SIG-M5 (cell line): ENCODE measurements around the gene MCM7.

Source experiments
- DNase-seq: peaks from one replicate; lab custom pipeline; 2025; lab: John Stamatoyannopoulos, UW

Gene MCM7

GRCh38 chr7:100071018-100071723 is 30.0 kb downstream of the MCM7 start:
- DNase-seq = no peak

GRCh38 chr7:100069991-100070390 is 31.2 kb downstream of the MCM7 start:
- DNase-seq = no peak

- no peak for DNase-seq
These were observed 34.2 kb downstream of the MCM7 start for GRCh38 chr7:100066953-100067352.

- DNase-seq = no peak
These were observed 35.6 kb downstream of the MCM7 start for GRCh38 chr7:100065452-100066186.

DNA sequence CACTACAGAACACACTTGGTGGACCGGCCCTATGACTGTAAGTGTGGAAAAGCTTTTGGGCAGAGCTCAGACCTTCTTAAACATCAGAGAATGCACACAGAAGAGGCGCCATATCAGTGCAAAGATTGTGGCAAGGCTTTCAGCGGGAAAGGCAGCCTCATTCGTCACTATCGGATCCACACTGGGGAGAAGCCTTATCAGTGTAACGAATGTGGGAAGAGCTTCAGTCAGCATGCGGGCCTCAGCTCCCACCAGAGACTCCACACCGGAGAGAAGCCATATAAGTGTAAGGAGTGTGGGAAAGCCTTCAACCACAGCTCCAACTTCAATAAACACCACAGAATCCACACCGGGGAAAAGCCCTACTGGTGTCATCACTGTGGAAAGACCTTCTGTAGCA is 37.0 kb downstream of the MCM7 start:
- no peak for DNase-seq

DNA sequence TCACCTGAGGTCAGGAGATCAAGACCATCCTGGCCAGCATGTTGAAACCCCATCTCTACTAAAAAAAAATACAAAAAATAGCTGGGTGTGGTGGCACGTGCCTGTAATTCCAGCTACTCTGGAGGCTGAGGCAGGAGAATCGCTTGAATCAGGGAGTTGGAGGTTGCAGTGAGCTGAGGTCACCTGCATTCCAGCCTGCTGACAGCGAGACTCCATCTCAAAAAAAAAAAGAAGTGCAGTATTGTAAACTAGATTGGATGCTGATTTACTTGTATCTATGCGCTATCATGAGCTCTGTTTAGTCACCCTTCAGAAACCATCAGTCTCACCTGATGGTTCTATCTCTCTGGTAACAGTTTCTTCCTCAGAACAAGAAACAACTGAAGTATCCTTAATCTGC is 37.8 kb downstream of the MCM7 start:
- DNase-seq = no peak

- DNase-seq = no peak
These were observed 39.5 kb downstream of the MCM7 start for GRCh38 chr7:100061518-100062193.

DNA sequence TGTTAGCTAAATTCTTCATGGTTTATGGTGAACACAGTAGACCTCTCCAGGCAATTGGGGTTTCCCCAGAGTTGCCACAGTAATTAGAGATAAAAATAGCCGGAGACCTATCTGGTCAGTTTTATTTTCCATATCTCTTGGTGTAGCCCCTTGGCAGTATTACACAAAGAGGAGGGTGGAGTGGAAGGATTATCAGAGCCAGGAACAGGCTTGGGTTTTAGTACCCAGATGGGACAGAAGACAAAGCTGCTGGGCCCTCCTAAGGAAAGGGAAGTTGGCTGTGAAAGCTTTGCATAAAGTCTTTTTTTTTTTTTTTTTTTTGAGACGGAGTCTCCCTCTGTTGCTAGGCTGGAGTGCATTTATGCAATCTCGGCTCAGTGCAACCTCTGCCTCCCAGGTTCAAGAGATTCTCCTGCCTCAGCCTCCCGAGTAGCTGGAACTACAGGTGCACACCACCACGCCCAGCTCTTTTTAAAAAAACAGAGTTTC is 41.9 kb downstream of the MCM7 start:
- DNase-seq = no peak

- no peak for DNase-seq
These were observed 44.2 kb downstream of the MCM7 start for GRCh38 chr7:100057006-100057405.

DNA sequence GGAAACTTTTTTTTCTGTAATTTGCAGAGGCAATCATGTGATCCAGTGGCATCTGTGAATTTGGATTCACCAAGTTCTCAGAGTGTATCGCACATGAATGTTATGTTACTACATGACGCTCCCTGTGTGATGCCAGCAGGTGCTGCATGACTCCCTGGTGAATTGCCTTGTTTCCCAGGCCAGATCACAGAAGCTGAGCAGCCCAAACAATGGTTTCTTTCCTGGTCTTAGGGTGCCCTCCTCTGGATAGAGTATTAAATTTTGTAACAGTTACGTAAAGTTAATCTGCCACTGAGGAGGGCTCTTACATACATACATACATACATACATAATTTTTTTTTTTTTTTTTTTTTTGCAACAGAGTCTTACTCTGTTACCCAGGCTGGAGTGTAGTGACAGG is 48.0 kb downstream of the MCM7 start:
- no peak for DNase-seq

DNA sequence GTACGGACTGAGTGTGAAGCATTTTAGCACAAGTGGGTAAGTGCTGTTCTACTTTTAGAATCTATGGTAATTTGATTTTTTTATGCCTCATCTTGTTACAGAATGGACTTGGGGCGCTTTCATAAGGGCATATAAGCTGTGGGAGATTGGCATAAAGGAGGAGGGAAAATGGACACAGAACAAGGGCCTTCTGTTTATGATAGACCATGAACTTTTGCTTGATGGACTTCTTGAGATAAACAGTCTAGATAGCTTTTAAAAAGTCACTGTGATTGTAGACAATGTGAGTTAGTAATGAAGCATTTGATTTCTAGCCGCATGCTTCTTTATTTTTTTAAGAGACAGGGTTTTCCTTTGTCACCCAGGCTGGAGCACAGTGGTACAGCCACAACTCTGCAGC is 49.6 kb downstream of the MCM7 start:
- no peak for DNase-seq

GRCh38 chr7:100049441-100050291 is 51.5 kb downstream of the MCM7 start, which contains the start of gene ZSCAN21:
TSS of gene ZSCAN21 (plus strand) at chr7:100049774. CDS start at chr7:100057007, 7,233 bp downstream.
- DNase-seq = no peak

DNA sequence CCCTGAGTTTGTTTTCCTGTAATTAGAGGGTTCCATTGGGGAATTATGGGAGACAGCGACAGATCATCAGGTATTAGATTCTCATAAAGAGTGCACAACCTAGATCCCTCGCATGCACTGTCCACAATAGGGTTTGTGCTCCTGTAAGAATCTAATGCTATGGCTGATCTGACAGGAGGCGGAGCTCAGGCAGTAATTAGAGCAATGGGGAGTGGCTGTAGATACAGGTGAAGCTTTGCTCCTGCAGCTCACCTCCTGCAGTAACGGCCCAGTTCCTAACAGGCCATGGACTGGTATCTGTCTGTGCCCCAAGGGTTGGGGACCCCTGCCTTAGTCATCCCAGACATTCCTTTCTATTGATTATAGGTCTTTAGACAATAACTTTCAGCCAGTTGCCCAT is 52.5 kb downstream of the MCM7 start:
- no peak for DNase-seq

DNA sequence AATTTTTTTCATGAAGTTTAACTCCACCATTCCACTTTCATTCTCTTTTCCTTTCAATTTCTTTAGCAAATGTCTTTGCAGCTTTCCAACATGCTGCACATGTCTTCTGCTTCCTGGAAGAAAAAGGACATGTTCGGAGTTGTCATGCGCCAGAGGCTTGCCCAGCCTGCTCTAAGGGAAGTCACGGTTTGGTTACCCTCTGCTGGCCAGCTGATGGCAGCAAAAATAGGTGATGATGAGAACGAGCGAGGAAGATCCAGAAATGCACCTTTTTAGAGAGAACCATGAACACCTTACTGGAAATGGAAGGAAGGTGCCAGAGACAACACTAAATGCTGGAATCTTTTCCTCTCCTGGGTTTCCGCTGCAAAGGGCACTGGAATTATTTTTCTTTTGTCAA is 56.5 kb downstream of the MCM7 start:
- no peak for DNase-seq
